Rectal smooth muscle tissue (tissue), 1 donor: ENCODE measurements around the gene NLRP4.

Source experiments
- H3K27ac ChIP-seq: one replicate; pipeline ENCODE4 v1.7.0; 2013; ENCODE audit warnings: low read depth, low read length, inconsistent platforms
- H3K27me3 ChIP-seq: one replicate; pipeline ENCODE4 v1.7.0; 2013; ENCODE audit warnings: low read length; ENCODE audit not compliant: control insufficient read depth, insufficient read depth
- H3K36me3 ChIP-seq: one replicate; pipeline ENCODE4 v1.7.0; 2013; ENCODE audit warnings: low read length; ENCODE audit not compliant: control insufficient read depth, insufficient read depth
- H3K4me1 ChIP-seq: one replicate; pipeline ENCODE4 v1.7.0; 2013; ENCODE audit warnings: low read length; ENCODE audit not compliant: control insufficient read depth, insufficient read depth
- H3K4me3 ChIP-seq: one replicate; pipeline ENCODE4 v1.7.0; 2013; ENCODE audit warnings: low read length
- H3K9ac ChIP-seq: one replicate; pipeline ENCODE4 v1.7.0; 2013; ENCODE audit warnings: low read length

NLRP4 gene

GRCh38 chr19:55838251-55838650 is 1.9 kb downstream of the NLRP4 start:
- no peaks in the 10 kb centered on the region for H3K27me3 ChIP-seq
- H3K27ac ChIP-seq: no peak overlapping the region
- H3K9ac ChIP-seq: no peak overlapping the region
- no peak overlapping the region for H3K4me3 ChIP-seq
- no peaks in the 10 kb centered on the region for H3K36me3 ChIP-seq
- H3K4me1 ChIP-seq: no peaks in the 10 kb centered on the region

- Histone ChIP-seq H3K27ac (no peak overlapping the region), H3K27me3 (no peaks in the 10 kb centered on the region), H3K4me1 (no peaks in the 10 kb centered on the region), H3K4me3 (no peak overlapping the region), H3K9ac (no peak overlapping the region), H3K36me3 (no peaks in the 10 kb centered on the region)
These were observed 2.6 kb downstream of the NLRP4 start for GRCh38 chr19:55838906-55839305.

GRCh38 chr19:55855160-55855559 is 18.8 kb downstream of the NLRP4 start:
- no peak overlapping the region for H3K27ac ChIP-seq
- H3K36me3 ChIP-seq: no peaks in the 10 kb centered on the region
- H3K4me3 ChIP-seq: no peak overlapping the region
- H3K4me1 ChIP-seq: no peaks in the 10 kb centered on the region
- no peaks in the 10 kb centered on the region for H3K27me3 ChIP-seq
- H3K9ac ChIP-seq: no peak overlapping the region

GRCh38 chr19:55857149-55857548 is 20.8 kb downstream of the NLRP4 start:
- no peak overlapping the region for H3K9ac ChIP-seq
- H3K36me3 ChIP-seq: no peaks in the 10 kb centered on the region
- H3K27me3 ChIP-seq: no peaks in the 10 kb centered on the region
- no peak overlapping the region for H3K4me3 ChIP-seq
- no peak overlapping the region for H3K27ac ChIP-seq
- H3K4me1 ChIP-seq: no peaks in the 10 kb centered on the region

- H3K4me1 ChIP-seq: no peaks in the 10 kb centered on the region
- no peak overlapping the region for H3K27ac ChIP-seq
- no peak overlapping the region for H3K4me3 ChIP-seq
- no peaks in the 10 kb centered on the region for H3K36me3 ChIP-seq
- H3K9ac ChIP-seq: no peak overlapping the region
- no peaks in the 10 kb centered on the region for H3K27me3 ChIP-seq
These were observed 21.6 kb downstream of the NLRP4 start for GRCh38 chr19:55857974-55858373.

GRCh38 chr19:55858401-55858800 is 22.1 kb downstream of the NLRP4 start:
- H3K9ac ChIP-seq: no peak overlapping the region
- no peak overlapping the region for H3K27ac ChIP-seq
- no peaks in the 10 kb centered on the region for H3K36me3 ChIP-seq
- H3K27me3 ChIP-seq: no peaks in the 10 kb centered on the region
- H3K4me1 ChIP-seq: no peaks in the 10 kb centered on the region
- no peak overlapping the region for H3K4me3 ChIP-seq

- Histone ChIP-seq H3K4me1 (no peaks in the 10 kb centered on the region), H3K36me3 (no peaks in the 10 kb centered on the region), H3K27ac (no peak overlapping the region), H3K9ac (no peak overlapping the region), H3K27me3 (no peaks in the 10 kb centered on the region), H3K4me3 (no peak overlapping the region)
These were observed 22.6 kb downstream of the NLRP4 start for GRCh38 chr19:55858969-55859368.

- Histone ChIP-seq H3K9ac (no peak overlapping the region), H3K36me3 (no peaks in the 10 kb centered on the region), H3K4me1 (no peaks in the 10 kb centered on the region), H3K27me3 (no peaks in the 10 kb centered on the region), H3K4me3 (no peak overlapping the region), H3K27ac (no peak overlapping the region)
These were observed 30.2 kb downstream of the NLRP4 start for GRCh38 chr19:55866521-55866920.

GRCh38 chr19:55867101-55867500 is 30.8 kb downstream of the NLRP4 start:
- Histone ChIP-seq H3K27me3 (no peaks in the 10 kb centered on the region), H3K4me3 (no peak overlapping the region), H3K27ac (no peak overlapping the region), H3K36me3 (no peaks in the 10 kb centered on the region), H3K9ac (no peak overlapping the region), H3K4me1 (no peaks in the 10 kb centered on the region)

- H3K27me3 ChIP-seq: no peaks in the 10 kb centered on the region
- H3K36me3 ChIP-seq: no peaks in the 10 kb centered on the region
- H3K4me3 ChIP-seq: no peak overlapping the region
- H3K4me1 ChIP-seq: no peaks in the 10 kb centered on the region
- H3K27ac ChIP-seq: no peak overlapping the region
- H3K9ac ChIP-seq: no peak overlapping the region
These were observed 34.4 kb downstream of the NLRP4 start for GRCh38 chr19:55870736-55871135.

GRCh38 chr19:55877211-55877610 is 40.9 kb downstream of the NLRP4 start:
- H3K4me1 ChIP-seq: no peaks in the 10 kb centered on the region
- no peak overlapping the region for H3K4me3 ChIP-seq
- H3K9ac ChIP-seq: no peak overlapping the region
- H3K36me3 ChIP-seq: no peaks in the 10 kb centered on the region
- H3K27ac ChIP-seq: no peak overlapping the region
- H3K27me3 ChIP-seq: no peaks in the 10 kb centered on the region

- H3K36me3 ChIP-seq: no peaks in the 10 kb centered on the region
- no peak overlapping the region for H3K4me3 ChIP-seq
- no peak overlapping the region for H3K27ac ChIP-seq
- no peaks in the 10 kb centered on the region for H3K27me3 ChIP-seq
- no peak overlapping the region for H3K9ac ChIP-seq
- H3K4me1 ChIP-seq: no peaks in the 10 kb centered on the region
These were observed 46.3 kb downstream of the NLRP4 start for GRCh38 chr19:55882626-55883025.

- Histone ChIP-seq H3K27me3 (no peaks in the 10 kb centered on the region), H3K4me1 (no peaks in the 10 kb centered on the region)
These were observed 62.6 kb downstream of the NLRP4 start for GRCh38 chr19:55898911-55899310.

More at GRCh38 chr19:55898911-55899310, 62.6 kb downstream of the NLRP4 start:
- no peak overlapping the region for H3K27ac ChIP-seq
- H3K9ac ChIP-seq: no peak overlapping the region
- H3K36me3 ChIP-seq: no peaks in the 10 kb centered on the region
- no peak overlapping the region for H3K4me3 ChIP-seq
